BE2C (cell line): ENCODE data around the gene FPR1.

Experiments used
- DNase-seq: peaks from one replicate; pipeline ENCODE4 v3.0.0-alpha.2; 2020
- H3K27me3 ChIP-seq: fragments of 250-450 bp; sonication (Bioruptor Pico); 2 replicates; pipeline ENCODE4 v1.5.1; 2020; ENCODE audit warnings: mild to moderate bottlenecking
- H3K36me3 ChIP-seq: fragments of 250-450 bp; sonication (Bioruptor Pico); 2 replicates; pipeline ENCODE4 v1.5.1; 2020; ENCODE audit warnings: mild to moderate bottlenecking
- H3K4me1 ChIP-seq: fragments of 250-450 bp; sonication (Bioruptor Pico); 2 replicates; pipeline ENCODE4 v1.5.1; 2020
- H3K4me3 ChIP-seq: 2 replicates; pipeline ENCODE4 v1.5.1; 2011; ENCODE audit warnings: low read depth, low read length
- H3K9me3 ChIP-seq: fragments of 250-450 bp; sonication (Bioruptor Pico); 2 replicates; pipeline ENCODE4 v1.5.1; 2020
- CTCF ChIP-seq: IDR thresholded peaks from 2 replicates; pipeline ENCODE4 v1.5.1; 2012; ENCODE audit warnings: mild to moderate bottlenecking, low read depth, low read length

The FPR1 gene

GRCh38 chr19:51772977-51773376 is 21.3 kb upstream of the FPR1 start:
- Histone ChIP-seq H3K27me3 (peaks cover 11% of the 10 kb centered on the region), H3K4me3 (no peak overlapping the region), H3K36me3 (no peaks in the 10 kb centered on the region), H3K9me3 (no peaks in the 10 kb centered on the region), H3K4me1 (no peaks in the 10 kb centered on the region)
- TF ChIP-seq CTCF = no peak
- DNase-seq = no peak

- H3K36me3 ChIP-seq = no peaks in the 10 kb centered on the region
- H3K27me3 ChIP-seq = peaks cover 11% of the 10 kb centered on the region
- H3K4me3 ChIP-seq = no peak overlapping the region
- H3K4me1 ChIP-seq = no peaks in the 10 kb centered on the region
- H3K9me3 ChIP-seq = no peaks in the 10 kb centered on the region
- no peak for DNase-seq
- TF ChIP-seq CTCF = no peak
These were observed 19.9 kb upstream of the FPR1 start for GRCh38 chr19:51771376-51772130.

DNA sequence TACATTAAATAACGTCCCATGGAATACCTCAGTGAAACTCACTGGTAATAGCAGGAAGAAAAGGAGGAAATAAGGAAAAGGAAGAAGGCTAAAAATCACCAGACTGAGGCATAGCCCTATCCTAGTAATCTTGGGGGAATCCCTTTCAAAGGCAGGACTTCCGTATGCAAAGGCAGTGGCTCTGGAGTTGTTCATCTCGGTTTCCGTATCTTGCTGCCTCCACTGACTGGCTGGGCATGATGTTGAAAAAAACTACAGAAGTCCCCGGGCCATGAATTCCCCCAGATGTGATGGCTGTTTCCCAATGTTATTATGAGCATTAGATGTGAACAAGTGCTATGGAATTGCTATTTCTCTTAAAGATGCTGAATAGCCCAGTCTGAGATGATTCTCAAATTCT is 14.8 kb upstream of the FPR1 start:
- DNase-seq = no peak
- TF ChIP-seq CTCF = no peak
- Histone ChIP-seq H3K9me3 (no peaks in the 10 kb centered on the region), H3K4me1 (no peaks in the 10 kb centered on the region), H3K4me3 (no peak overlapping the region), H3K27me3 (peaks cover 9% of the 10 kb centered on the region; the same call in 1 of the 2 replicates), H3K36me3 (no peaks in the 10 kb centered on the region)

- H3K9me3 ChIP-seq = no peaks in the 10 kb centered on the region
- DNase-seq = no peak
- H3K36me3 ChIP-seq = no peaks in the 10 kb centered on the region
- no peaks in the 10 kb centered on the region for H3K4me1 ChIP-seq
- H3K27me3 ChIP-seq = peaks cover 14% of the 10 kb centered on the region; the same call in 1 of the 2 replicates
- no peak overlapping the region for H3K4me3 ChIP-seq
- no peak for TF ChIP-seq CTCF
These were observed 13.4 kb upstream of the FPR1 start for GRCh38 chr19:51765086-51765485.

- H3K9me3 ChIP-seq = no peaks in the 10 kb centered on the region
- peaks cover 8% of the 10 kb centered on the region; the same call in 1 of the 2 replicates for H3K27me3 ChIP-seq
- no peak overlapping the region for H3K4me3 ChIP-seq
- no peak for TF ChIP-seq CTCF
- H3K4me1 ChIP-seq = no peaks in the 10 kb centered on the region
- no peaks in the 10 kb centered on the region for H3K36me3 ChIP-seq
- no peak for DNase-seq
These were observed 10.0 kb upstream of the FPR1 start for GRCh38 chr19:51761696-51762095.

DNA sequence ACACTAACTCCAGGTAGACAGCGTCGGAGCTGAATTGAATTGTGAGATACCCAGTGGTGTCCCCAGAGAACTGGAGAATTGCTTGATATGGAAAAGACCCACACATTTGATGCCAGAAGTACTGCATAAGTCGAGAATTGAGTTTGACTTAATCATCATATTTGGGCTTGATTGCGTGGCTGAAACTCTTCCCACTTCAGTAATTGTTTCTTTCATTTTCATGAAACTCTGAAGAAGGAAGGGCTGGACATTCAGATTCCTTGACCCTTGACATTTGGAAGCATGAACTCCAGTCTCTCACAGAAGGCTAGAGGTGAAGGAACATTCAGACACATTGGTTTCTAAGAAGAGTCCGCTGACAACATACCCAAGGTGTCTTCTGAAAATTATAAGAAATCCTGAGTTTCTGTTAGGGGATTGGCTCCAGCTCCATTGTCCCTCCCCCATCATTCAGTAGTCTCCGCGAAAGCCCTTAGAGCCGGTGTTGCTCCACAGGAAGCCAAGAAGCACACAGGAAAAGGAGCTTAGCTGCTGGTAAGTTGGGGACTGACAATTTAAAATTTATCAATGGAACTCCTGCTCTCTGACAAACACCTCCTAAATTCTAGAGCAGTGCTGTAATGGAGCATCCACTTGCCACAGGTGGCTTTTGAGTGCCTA is 9.1 kb upstream of the FPR1 start, which contains the start of gene FPR2:
FPR2 (plus strand) TSS at position 484 of the 660 bp plus-strand sequence. CDS start 7,479 bp downstream, outside the sequence.
- H3K4me3 ChIP-seq = no peak within 1 kb of the TSS
- H3K9me3 ChIP-seq = no peaks in the 10 kb centered on the region
- DNase-seq = no peak
- no peaks in the 10 kb centered on the region for H3K4me1 ChIP-seq
- peaks cover 5% of the 10 kb centered on the region; the same call in 1 of the 2 replicates for H3K27me3 ChIP-seq
- TF ChIP-seq CTCF = no peak
- H3K36me3 ChIP-seq = no peaks in the 10 kb centered on the region
